Measurements from ENCODE around the gene SGK1. TPM values are rescaled to one million over a fixed set of nuclear protein-coding genes. Genes with fewer than 3 reads are reported as not detected.

SGK1 gene
- total and polyA plus RNA-seq, 2 donors from 2014 or later: 142 to 324 TPM

GRCh38 chr6:134267917-134268361 lies 50.0 kb downstream of the SGK1 start:
- H3K36me3 ChIP-seq (ENCODE audit: control insufficient read depth in 2 of 3, insufficient read depth in 3 of 3, low read length in 3 of 3): no peaks in the 10 kb centered on the region
- no peak for TF ChIP-seq CTCF (IDR thresholded peaks at IDR 0.05; ENCODE audit: borderline replicate concordance, extremely low read depth, insufficient read depth)
- H3K4me1 ChIP-seq (ENCODE audit: control insufficient read depth in 2 of 3, insufficient read depth in 2 of 3, low read depth in 1 of 3, low read length in 3 of 3): peaks cover 0 to 3% (median 0%) of the 10 kb centered on the region in 3 donors
- no peak for FAIRE-seq
- no peak overlapping the region for H3K27ac ChIP-seq (ENCODE audit: low read depth in 2 of 2, low read length in 2 of 2)
- H3K9ac ChIP-seq (ENCODE audit: low read length in 3 of 3): no peak overlapping the region
- intact Hi-C loops (cut with DNase I): no loop called here
- peak in 4 of 5 donors; percentile 74 to 90 (median 78) for DNase-seq
- no peak overlapping the region for H3K4me3 ChIP-seq (ENCODE audit: low read length in 3 of 3)
- H3K9me3 ChIP-seq (ENCODE audit: control insufficient read depth in 2 of 3, insufficient read depth in 1 of 3, low read length in 3 of 3): no peaks in the 10 kb centered on the region
- no peaks in the 10 kb centered on the region for H3K27me3 ChIP-seq (ENCODE audit: control insufficient read depth, insufficient read depth, low read length)

GRCh38 chr6:134266776-134267175 lies 51.1 kb downstream of the SGK1 start:
- intact Hi-C loops (cut with DNase I): no loop called here
- no peaks in the 10 kb centered on the region for H3K36me3 ChIP-seq (ENCODE audit: control insufficient read depth in 2 of 3, insufficient read depth in 3 of 3, low read length in 3 of 3)
- H3K27ac ChIP-seq (ENCODE audit: low read depth in 2 of 2, low read length in 2 of 2): no peak overlapping the region
- H3K9ac ChIP-seq (ENCODE audit: low read length in 3 of 3): no peak overlapping the region
- H3K9me3 ChIP-seq (ENCODE audit: control insufficient read depth in 2 of 3, insufficient read depth in 1 of 3, low read length in 3 of 3): no peaks in the 10 kb centered on the region
- FAIRE-seq (no peak), DNase-seq (no peak)
- H3K4me3 ChIP-seq (ENCODE audit: low read length in 3 of 3): no peak overlapping the region
- peaks cover 0 to 3% (median 0%) of the 10 kb centered on the region in 3 donors for H3K4me1 ChIP-seq (ENCODE audit: control insufficient read depth in 2 of 3, insufficient read depth in 2 of 3, low read depth in 1 of 3, low read length in 3 of 3)
- TF ChIP-seq CTCF (IDR thresholded peaks at IDR 0.05; ENCODE audit: borderline replicate concordance, extremely low read depth, insufficient read depth): no peak
- no peaks in the 10 kb centered on the region for H3K27me3 ChIP-seq (ENCODE audit: control insufficient read depth, insufficient read depth, low read length)

GRCh38 chr6:134261766-134262165 lies 56.1 kb downstream of the SGK1 start:
- H3K4me3 ChIP-seq (ENCODE audit: low read length in 3 of 3): no peak overlapping the region
- no peak overlapping the region for H3K9ac ChIP-seq (ENCODE audit: low read length in 3 of 3)
- H3K9me3 ChIP-seq (ENCODE audit: control insufficient read depth in 2 of 3, insufficient read depth in 1 of 3, low read length in 3 of 3): no peaks in the 10 kb centered on the region
- DNase-seq: no peak
- no peaks in the 10 kb centered on the region for H3K4me1 ChIP-seq (ENCODE audit: control insufficient read depth in 2 of 3, insufficient read depth in 2 of 3, low read depth in 1 of 3, low read length in 3 of 3)
- intact Hi-C loops (cut with DNase I): no loop called here
- no peak overlapping the region for H3K27ac ChIP-seq (ENCODE audit: low read depth in 2 of 2, low read length in 2 of 2)
- FAIRE-seq: no peak
- no peaks in the 10 kb centered on the region for H3K36me3 ChIP-seq (ENCODE audit: control insufficient read depth in 2 of 3, insufficient read depth in 3 of 3, low read length in 3 of 3)
- no peak for TF ChIP-seq CTCF (IDR thresholded peaks at IDR 0.05; ENCODE audit: borderline replicate concordance, extremely low read depth, insufficient read depth)
- H3K27me3 ChIP-seq (ENCODE audit: control insufficient read depth, insufficient read depth, low read length): no peaks in the 10 kb centered on the region

GRCh38 chr6:134258849-134259306 lies 59.0 kb downstream of the SGK1 start:
- H3K4me1 ChIP-seq (ENCODE audit: control insufficient read depth in 2 of 3, insufficient read depth in 2 of 3, low read depth in 1 of 3, low read length in 3 of 3): peaks cover 0 to 5% (median 0%) of the 10 kb centered on the region in 3 donors
- H3K9me3 ChIP-seq (ENCODE audit: control insufficient read depth in 2 of 3, insufficient read depth in 1 of 3, low read length in 3 of 3): no peaks in the 10 kb centered on the region
- H3K27me3 ChIP-seq (ENCODE audit: control insufficient read depth, insufficient read depth, low read length): no peaks in the 10 kb centered on the region
- FAIRE-seq (no peak), DNase-seq (peak in 1 of 5 donors; percentile 16)
- TF ChIP-seq CTCF (IDR thresholded peaks at IDR 0.05; ENCODE audit: borderline replicate concordance, extremely low read depth, insufficient read depth): no peak
- no peak overlapping the region for H3K27ac ChIP-seq (ENCODE audit: low read depth in 2 of 2, low read length in 2 of 2)
- intact Hi-C loops (cut with DNase I): no loop called here
- H3K4me3 ChIP-seq (ENCODE audit: low read length in 3 of 3): no peak overlapping the region
- H3K9ac ChIP-seq (ENCODE audit: low read length in 3 of 3): no peak overlapping the region
- no peaks in the 10 kb centered on the region for H3K36me3 ChIP-seq (ENCODE audit: control insufficient read depth in 2 of 3, insufficient read depth in 3 of 3, low read length in 3 of 3)

Data from kidney (tissue), 14 donors.